Measurements from ENCODE around the gene ANO8.
"Not testable (repeated sequence)": the region's sequence is repeated elsewhere in the genome, so short reads cannot be mapped to it uniquely, and the experiment has no call there.

ANO8 gene

GRCh38 chr19:17282488-17283125, 52.0 kb downstream of the ANO8 start:
- TF ChIP-seq CTCF (IDR thresholded peaks at IDR 0.05; ENCODE audit: insufficient read depth, low read depth, low read length, missing control alignments), result peak; percentile 97
- DNase-seq (ENCODE audit: low read depth), result peak; percentile 95
- peak overlapping the region; percentile 82 for H3K4me3 ChIP-seq (ENCODE audit: low read depth, low read length)

GRCh38 chr19:17281391-17282304, 53.0 kb downstream of the ANO8 start, which contains the start of gene ANKLE1:
Gene ANKLE1 (plus strand): TSS chr19:17281901. CDS start chr19:17281921, 20 bp downstream.
- H3K4me3 ChIP-seq (ENCODE audit: low read depth, low read length), result peak within 1 kb of the TSS; percentile 82
- TF ChIP-seq CTCF (IDR thresholded peaks at IDR 0.05; ENCODE audit: insufficient read depth, low read depth, low read length, missing control alignments), result no peak
- DNase-seq (ENCODE audit: low read depth), result peak; percentile 86

- TF ChIP-seq CTCF (IDR thresholded peaks at IDR 0.05; ENCODE audit: insufficient read depth, low read depth, low read length, missing control alignments), result no peak
- no peak for DNase-seq (ENCODE audit: low read depth)
- no peak overlapping the region for H3K4me3 ChIP-seq (ENCODE audit: low read depth, low read length)
Observed at GRCh38 chr19:17279436-17279835, 55.2 kb downstream of the ANO8 start.

- TF ChIP-seq CTCF (IDR thresholded peaks at IDR 0.05; ENCODE audit: insufficient read depth, low read depth, low read length, missing control alignments), result no peak
- DNase-seq (ENCODE audit: low read depth), result no peak
- no peak overlapping the region for H3K4me3 ChIP-seq (ENCODE audit: low read depth, low read length)
Observed at GRCh38 chr19:17275441-17276175, 59.0 kb downstream of the ANO8 start.

- not testable (repeated sequence) for H3K4me3 ChIP-seq (ENCODE audit: low read depth, low read length); DNase-seq (ENCODE audit: low read depth)
Observed at GRCh38 chr19:17274892-17275291, 59.8 kb downstream of the ANO8 start.
